Mucosa of gallbladder (tissue), 1 donor: ENCODE results near the gene PLEKHG4B. TPM values are rescaled to one million over a fixed set of nuclear protein-coding genes. Genes with fewer than 3 reads are reported as not detected.

ENCODE experiments used
- DNase-seq: peaks from one replicate; pipeline ENCODE4 v3.0.0-alpha.2; 2020; ENCODE audit warnings: low spot score
- total RNA-seq: library from RNA; stranded (reverse); gene quantifications from one replicate; pipeline ENCODE4 v1.2.1, GENCODE V29; 2021
- donor health status: DM: no; HTN: no; CAD: no.

Gene PLEKHG4B
- total RNA-seq, 1 donor from 2014 or later = 0.09 TPM

- no peak for DNase-seq
Measured at GRCh38 chr5:130601-131131, 38.7 kb downstream of the PLEKHG4B start.

GRCh38 chr5:136901-137300, 44.9 kb downstream of the PLEKHG4B start:
- DNase-seq = no peak

- no peak for DNase-seq
Measured at GRCh38 chr5:137741-138140, 45.8 kb downstream of the PLEKHG4B start.

GRCh38 chr5:138936-139335, 47.0 kb downstream of the PLEKHG4B start:
- no peak for DNase-seq

GRCh38 chr5:139579-140442, 47.8 kb downstream of the PLEKHG4B start:
- DNase-seq = no peak

- no peak for DNase-seq
Measured at GRCh38 chr5:140443-140829, 48.5 kb downstream of the PLEKHG4B start.

GRCh38 chr5:141211-141610, 49.2 kb downstream of the PLEKHG4B start:
- DNase-seq = no peak

- DNase-seq = no peak
Measured at GRCh38 chr5:141761-142160, 49.8 kb downstream of the PLEKHG4B start.

- no peak for DNase-seq
Measured at GRCh38 chr5:142246-142810, 50.4 kb downstream of the PLEKHG4B start.

GRCh38 chr5:143041-143440, 51.1 kb downstream of the PLEKHG4B start:
- DNase-seq = no peak

- no peak for DNase-seq
Measured at GRCh38 chr5:144941-145340, 53.0 kb downstream of the PLEKHG4B start.

GRCh38 chr5:145585-146323, 53.8 kb downstream of the PLEKHG4B start:
- DNase-seq = no peak

GRCh38 chr5:147751-148150, 55.8 kb downstream of the PLEKHG4B start:
- no peak for DNase-seq

- no peak for DNase-seq
Measured at GRCh38 chr5:149745-150485, 57.9 kb downstream of the PLEKHG4B start.

GRCh38 chr5:150746-151145, 58.8 kb downstream of the PLEKHG4B start:
- DNase-seq = no peak

- DNase-seq = no peak
Measured at GRCh38 chr5:152077-152476, 60.1 kb downstream of the PLEKHG4B start.

GRCh38 chr5:153256-153655, 61.3 kb downstream of the PLEKHG4B start:
- no peak for DNase-seq

GRCh38 chr5:154236-154635, 62.3 kb downstream of the PLEKHG4B start:
- no peak for DNase-seq

GRCh38 chr5:154826-155225, 62.9 kb downstream of the PLEKHG4B start:
- DNase-seq = no peak

- DNase-seq = no peak
Measured at GRCh38 chr5:155651-156410, 63.9 kb downstream of the PLEKHG4B start.
